ENCODE results near the gene SAMD15.
A peak's percentile ranks its signal among the peaks of the same experiment; 100 is the strongest.
"Not testable (repeated sequence)": the region's sequence is repeated elsewhere in the genome, so short reads cannot be mapped to it uniquely, and the experiment has no call there.

Gene SAMD15

DNA sequence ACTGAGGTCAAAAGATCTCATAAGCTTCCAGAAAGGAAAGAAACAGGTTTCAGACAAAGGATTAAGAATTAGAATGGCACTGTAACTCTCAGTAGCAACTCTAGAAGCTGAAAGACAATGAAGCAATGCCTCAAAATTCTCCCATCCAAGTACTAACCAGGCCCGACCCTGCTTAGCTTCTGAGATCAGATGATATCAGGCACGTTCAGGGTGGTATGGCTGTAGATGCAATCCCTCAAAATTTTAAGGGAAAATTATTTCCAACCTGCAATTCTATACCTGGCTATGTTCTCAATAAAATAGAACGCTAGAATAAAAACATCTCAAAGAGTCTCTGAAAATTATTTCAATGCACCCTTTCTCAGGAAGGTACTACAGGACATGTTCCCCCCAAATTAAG lies 26.6 kb downstream of the SAMD15 start:
- TF ChIP-seq, protein P1, sequence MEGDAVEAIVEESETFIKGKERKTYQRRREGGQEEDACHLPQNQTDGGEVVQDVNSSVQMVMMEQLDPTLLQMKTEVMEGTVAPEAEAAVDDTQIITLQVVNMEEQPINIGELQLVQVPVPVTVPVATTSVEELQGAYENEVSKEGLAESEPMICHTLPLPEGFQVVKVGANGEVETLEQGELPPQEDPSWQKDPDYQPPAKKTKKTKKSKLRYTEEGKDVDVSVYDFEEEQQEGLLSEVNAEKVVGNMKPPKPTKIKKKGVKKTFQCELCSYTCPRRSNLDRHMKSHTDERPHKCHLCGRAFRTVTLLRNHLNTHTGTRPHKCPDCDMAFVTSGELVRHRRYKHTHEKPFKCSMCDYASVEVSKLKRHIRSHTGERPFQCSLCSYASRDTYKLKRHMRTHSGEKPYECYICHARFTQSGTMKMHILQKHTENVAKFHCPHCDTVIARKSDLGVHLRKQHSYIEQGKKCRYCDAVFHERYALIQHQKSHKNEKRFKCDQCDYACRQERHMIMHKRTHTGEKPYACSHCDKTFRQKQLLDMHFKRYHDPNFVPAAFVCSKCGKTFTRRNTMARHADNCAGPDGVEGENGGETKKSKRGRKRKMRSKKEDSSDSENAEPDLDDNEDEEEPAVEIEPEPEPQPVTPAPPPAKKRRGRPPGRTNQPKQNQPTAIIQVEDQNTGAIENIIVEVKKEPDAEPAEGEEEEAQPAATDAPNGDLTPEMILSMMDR (IDR thresholded peaks at IDR 0.05; ENCODE audit: borderline replicate concordance, insufficient read depth, low read depth, low read length), result no peak
- H3K4me3 ChIP-seq (ENCODE audit: low read depth, low read length), result no peak overlapping the region

DNA sequence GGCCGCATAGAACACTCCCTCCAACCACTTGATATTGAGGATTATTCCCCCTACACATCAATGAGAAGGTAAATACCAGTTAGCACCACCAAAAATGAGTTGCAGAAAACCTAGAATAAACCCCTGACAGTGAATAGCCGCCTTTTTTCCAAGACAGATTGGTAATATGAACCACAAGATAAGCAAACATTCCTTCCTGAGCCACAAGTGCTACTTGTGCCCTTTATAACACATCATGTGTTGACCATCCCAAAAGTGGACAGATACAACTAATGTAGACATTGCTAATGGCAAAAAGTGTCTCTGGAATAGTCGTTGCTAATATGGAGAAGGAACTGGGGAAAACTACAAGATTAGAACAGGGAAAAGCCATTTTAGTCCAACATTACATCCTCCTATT lies 28.9 kb downstream of the SAMD15 start:
- TF ChIP-seq, protein P1 (IDR thresholded peaks at IDR 0.05; ENCODE audit: borderline replicate concordance, insufficient read depth, low read depth, low read length), result no peak
- no peak overlapping the region for H3K4me3 ChIP-seq (ENCODE audit: low read depth, low read length)

DNA sequence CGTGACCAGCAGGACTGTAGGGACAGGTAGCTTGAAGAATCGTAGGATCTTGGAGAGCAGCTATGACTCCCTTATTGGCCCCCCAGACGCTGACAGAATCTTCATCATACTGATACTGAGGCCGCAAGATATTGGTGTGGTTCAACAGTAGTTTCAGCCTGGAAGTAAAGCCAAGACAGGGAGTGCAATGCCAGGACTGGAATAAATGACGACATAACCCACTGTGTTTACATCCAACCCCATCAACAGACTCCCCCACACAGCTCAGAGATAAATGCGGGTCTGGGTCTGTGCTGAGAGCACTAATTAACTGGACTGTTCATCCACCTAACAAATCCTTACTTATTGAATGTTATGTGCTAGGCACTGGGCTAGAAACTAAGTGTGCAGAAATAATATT lies 29.5 kb downstream of the SAMD15 start:
- TF ChIP-seq, protein P1 (IDR thresholded peaks at IDR 0.05; ENCODE audit: borderline replicate concordance, insufficient read depth, low read depth, low read length), result no peak
- no peak overlapping the region for H3K4me3 ChIP-seq (ENCODE audit: low read depth, low read length)

DNA sequence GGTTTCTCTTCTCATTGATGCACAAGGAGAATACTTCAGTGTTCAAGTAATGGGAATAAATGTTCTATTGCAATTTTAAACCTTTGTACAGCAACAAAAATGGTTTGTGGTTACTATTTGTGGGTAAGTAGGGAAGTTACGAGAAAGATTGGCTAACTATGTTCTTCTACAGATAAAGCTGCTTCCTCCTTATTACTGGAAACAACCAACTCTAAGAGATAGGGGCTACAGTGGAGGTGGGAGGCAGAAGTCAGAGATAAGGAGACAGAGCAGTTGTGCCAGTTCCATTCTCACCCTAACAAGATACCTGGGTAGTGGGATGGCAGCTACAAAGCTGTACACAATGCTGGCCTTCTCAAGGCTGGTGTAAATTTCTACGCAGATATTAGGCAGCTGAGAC lies 30.0 kb downstream of the SAMD15 start:
- TF ChIP-seq, protein P1 (IDR thresholded peaks at IDR 0.05; ENCODE audit: borderline replicate concordance, insufficient read depth, low read depth, low read length), result no peak
- H3K4me3 ChIP-seq (ENCODE audit: low read depth, low read length), result no peak overlapping the region

DNA sequence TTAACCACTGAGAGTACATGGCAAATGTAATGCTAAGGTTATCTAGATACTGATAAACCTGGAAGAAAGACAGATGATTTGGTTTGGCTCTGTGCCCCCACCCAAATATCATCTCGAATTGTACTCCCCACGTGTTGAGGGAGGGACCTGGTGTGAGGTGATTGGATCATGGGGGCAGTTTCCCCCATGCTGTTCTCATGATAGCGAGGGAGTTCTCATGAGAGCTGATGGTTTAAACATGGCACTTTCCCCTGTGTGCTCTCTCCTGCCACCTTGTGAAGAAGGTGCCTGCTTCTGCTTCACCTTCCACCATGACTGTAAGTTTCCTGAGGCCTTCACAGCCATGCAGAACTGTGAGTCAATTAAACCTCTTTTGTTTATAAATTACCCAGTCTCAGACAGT lies 32.0 kb downstream of the SAMD15 start:
- no peak overlapping the region for H3K4me3 ChIP-seq (ENCODE audit: low read depth, low read length)
- TF ChIP-seq, protein P1 (IDR thresholded peaks at IDR 0.05; ENCODE audit: borderline replicate concordance, insufficient read depth, low read depth, low read length), result peak; percentile 24; the same call in 1 of the 2 replicates

DNA sequence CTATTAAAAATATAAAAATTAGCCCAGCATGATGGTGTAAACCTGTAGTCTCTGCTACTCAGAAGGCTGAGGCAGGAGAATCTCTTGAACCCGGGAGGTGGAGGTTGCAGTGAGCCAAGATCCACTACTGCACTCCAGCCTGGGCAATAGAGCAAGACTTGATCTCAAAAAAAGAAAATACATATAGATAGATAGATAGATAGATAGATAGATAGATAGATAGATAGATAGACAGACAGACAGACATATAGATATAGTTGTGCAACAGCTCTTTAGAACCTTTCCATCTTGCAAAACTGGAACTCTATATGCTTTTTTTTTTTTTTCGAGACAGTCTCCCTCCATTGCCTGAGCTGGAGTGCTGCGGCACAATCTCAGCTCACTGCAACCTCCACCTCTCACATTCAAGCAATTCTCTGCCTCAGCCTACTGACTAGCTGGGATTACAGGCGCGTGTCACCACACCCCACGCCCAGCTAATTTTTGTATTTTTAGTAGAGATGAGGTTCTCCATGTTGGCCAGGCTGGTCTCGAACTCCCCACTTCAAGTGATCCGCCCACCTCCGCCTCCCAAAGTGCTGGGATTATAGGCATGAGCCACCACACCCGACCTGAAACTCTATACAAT lies 38.3 kb downstream of the SAMD15 start:
- H3K4me3 ChIP-seq (ENCODE audit: low read depth, low read length), result not testable (repeated sequence)

DNA sequence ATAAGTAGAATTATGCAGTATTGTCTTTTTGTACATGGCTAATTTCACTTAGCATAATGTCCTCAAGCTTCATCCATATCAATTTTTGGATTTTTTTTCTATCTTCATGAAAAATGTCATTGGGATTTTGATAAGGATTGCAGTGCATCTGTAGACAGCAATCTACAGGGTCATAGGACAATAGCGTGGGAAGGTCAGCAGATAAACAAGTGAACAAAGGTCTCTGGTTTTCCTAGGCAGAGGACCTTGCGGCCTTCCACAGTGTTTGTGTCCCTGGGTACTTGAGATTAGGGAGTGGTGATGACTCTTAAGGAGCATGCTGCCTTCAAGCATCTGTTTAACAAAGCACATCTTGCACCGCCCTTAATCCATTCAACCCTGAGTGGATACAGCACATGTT lies 38.9 kb downstream of the SAMD15 start:
- H3K4me3 ChIP-seq (ENCODE audit: low read depth, low read length), result not testable (repeated sequence)

DNA sequence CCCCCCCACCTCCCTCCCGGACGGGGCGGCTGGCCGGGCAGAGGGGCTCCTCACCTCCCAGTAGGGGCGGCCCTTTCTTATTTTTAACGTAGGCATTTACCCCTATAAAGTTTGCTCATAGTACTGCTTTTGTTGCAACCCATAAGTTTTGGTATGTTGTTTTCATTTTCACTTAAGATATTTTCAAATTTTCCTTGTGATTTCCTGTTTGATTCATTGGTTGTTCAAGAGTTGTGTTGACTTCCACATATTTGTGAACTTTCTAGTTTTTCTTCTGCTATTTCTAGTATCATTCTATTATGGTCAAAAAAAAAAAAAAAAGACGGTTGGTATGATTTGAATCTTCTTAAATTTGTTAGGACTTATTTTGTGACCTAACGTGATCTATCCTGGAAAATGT lies 39.7 kb downstream of the SAMD15 start:
- no peak overlapping the region for H3K4me3 ChIP-seq (ENCODE audit: low read depth, low read length)
- TF ChIP-seq, protein P1 (IDR thresholded peaks at IDR 0.05; ENCODE audit: borderline replicate concordance, insufficient read depth, low read depth, low read length), result no peak

Data from GM12875 (cell line).